Esophagus (tissue), 2 donors: Measurements from ENCODE around the gene SLC25A25. TPM values are rescaled to one million over a fixed set of nuclear protein-coding genes. Genes with fewer than 3 reads are reported as not detected.
A peak's percentile ranks its signal among the peaks of the same experiment; 100 is the strongest.

Source experiments
- H3K27ac ChIP-seq, 2 donors: one replicate each; pipeline ENCODE4 v1.5.1; 2013; ENCODE audit warnings: low read depth in 2 of 2, mild to moderate bottlenecking in 2 of 2, inconsistent platforms in 1 of 2, low read length in 1 of 2, moderate library complexity in 1 of 2
- H3K27me3 ChIP-seq, 2 donors: one replicate each; pipeline ENCODE4 v1.6.1; 2013; ENCODE audit warnings: low read length in 2 of 2, control low read depth in 1 of 2, mild to moderate bottlenecking in 1 of 2; ENCODE audit not compliant: insufficient read depth in 2 of 2, control insufficient read depth in 1 of 2
- H3K36me3 ChIP-seq, 2 donors: one replicate each; pipeline ENCODE4 v1.6.1; 2013; ENCODE audit warnings: low read length in 1 of 2; ENCODE audit not compliant: control insufficient read depth in 2 of 2, insufficient read depth in 2 of 2
- H3K4me1 ChIP-seq, 2 donors: one replicate each; pipeline ENCODE4 v1.6.1; 2013; ENCODE audit warnings: low read length in 1 of 2; ENCODE audit not compliant: control insufficient read depth in 2 of 2, insufficient read depth in 2 of 2
- H3K4me3 ChIP-seq, 2 donors: one replicate each; pipeline ENCODE4 v1.5.1; 2013; ENCODE audit warnings: low read length in 2 of 2, mild to moderate bottlenecking in 2 of 2, low read depth in 1 of 2, moderate library complexity in 1 of 2
- H3K9me3 ChIP-seq, 2 donors: one replicate each; pipeline ENCODE4 v1.6.1; 2013; ENCODE audit warnings: mild to moderate bottlenecking in 2 of 2, low read depth in 1 of 2, low read length in 1 of 2, moderate library complexity in 1 of 2; ENCODE audit not compliant: control insufficient read depth in 2 of 2, insufficient read depth in 1 of 2
- WGBS, 2 donors: extraction: QIAGEN DNeasy Blood & Tissue Kit; methylation state at CpG; one replicate each; pipeline ENCODE4 v1.1.7; 2013; 5-methylcytosine and 5-hydroxymethylcytosine counted together
- polyA plus RNA-seq, 2 donors: library from polyadenylated mRNA; stranded (reverse); fragments of 200-250 nt; gene quantifications; one replicate each; pipeline ENCODE4 v1.2.3, GENCODE V29; 2013
- donor health status: healthy with polysubstance abuse.
- donor health status: Bipolar disorder and iron deficiency.

Gene SLC25A25
- polyA plus RNA-seq, 2 donors: 9.6 to 10.0 TPM

DNA sequence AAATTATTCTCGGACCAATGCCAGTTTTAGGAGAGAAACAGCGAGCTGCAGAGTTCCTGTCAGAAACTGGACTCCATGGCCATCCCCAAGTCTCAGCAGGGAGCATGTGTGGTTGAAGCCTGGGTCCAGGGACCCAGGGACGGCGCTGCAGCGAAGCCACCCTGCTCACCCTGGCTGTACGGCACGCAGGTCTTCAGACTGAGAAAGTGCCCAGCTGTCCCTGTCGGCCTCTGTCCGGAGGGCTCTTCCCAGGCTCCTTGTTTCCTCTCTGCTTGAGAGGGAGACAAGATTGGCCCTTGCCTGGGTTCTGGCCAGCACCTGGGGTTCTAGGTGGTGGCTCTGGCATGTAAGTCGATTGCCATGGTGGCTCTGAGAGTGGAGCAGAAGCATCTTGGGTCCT, 32.5 kb downstream of the SLC25A25 start:
- no peaks in the 10 kb centered on the region for H3K27me3 ChIP-seq
- peaks cover 11 to 23% of the 10 kb centered on the region in 2 donors for H3K4me1 ChIP-seq
- peak overlapping the region in 1 of 2 donors; percentile 61 for H3K4me3 ChIP-seq
- 64 to 82% methylated on average over 10 of the region's 10 CpGs for WGBS, 2 donors
- H3K36me3 ChIP-seq: peaks cover 25 to 39% of the 10 kb centered on the region in 2 donors
- no peaks in the 10 kb centered on the region for H3K9me3 ChIP-seq
- H3K27ac ChIP-seq: peak overlapping the region; percentile 89 to 99

DNA sequence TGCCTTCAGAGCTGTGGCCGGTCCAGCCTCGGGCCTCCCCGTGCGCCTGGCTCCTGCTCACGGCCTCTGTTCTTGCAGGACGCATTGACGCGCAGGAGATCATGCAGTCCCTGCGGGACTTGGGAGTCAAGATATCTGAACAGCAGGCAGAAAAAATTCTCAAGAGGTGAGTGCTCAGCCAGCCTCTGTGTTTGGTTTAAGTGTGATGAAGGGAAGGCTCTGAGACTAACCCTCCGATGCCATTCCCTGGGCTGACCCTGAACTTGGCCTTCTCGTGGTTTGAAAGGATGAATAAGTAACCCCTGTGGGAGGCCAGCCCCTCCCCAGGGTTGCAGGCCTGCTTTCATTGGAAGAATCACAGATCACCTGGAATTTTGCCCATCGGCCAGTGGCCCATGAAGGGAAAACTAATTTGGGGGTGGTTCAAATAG, 33.2 kb downstream of the SLC25A25 start:
- 85 to 88% methylated on average over 12 of the region's 12 CpGs for WGBS, 2 donors
- no peak overlapping the region for H3K27ac ChIP-seq

DNA sequence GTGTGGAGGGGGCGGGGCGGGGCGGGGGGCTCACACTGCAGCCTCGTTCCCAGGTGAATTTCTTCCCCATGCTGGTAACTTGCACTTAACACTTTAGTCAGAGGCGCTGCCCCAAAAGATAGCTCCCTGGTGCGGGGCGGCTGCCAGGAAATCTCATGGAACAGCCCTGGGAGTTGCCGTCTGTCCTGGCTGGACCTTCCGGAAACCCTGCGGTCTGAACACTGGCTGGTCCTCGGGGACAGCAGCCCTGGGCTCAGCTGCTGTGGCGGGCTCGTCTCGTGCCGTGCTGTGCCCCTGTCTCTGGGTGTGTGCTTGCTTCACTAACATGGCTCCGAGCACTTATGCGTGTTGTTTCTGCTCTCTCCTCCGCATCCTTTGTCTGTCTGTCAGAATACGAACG, 33.7 kb downstream of the SLC25A25 start:
- no peak overlapping the region for H3K27ac ChIP-seq
- H3K4me3 ChIP-seq: no peak overlapping the region
- peaks cover 11 to 23% of the 10 kb centered on the region in 2 donors for H3K4me1 ChIP-seq
- H3K27me3 ChIP-seq: no peaks in the 10 kb centered on the region
- 85 to 88% methylated on average over 20 of the region's 20 CpGs for WGBS, 2 donors
- H3K36me3 ChIP-seq: peaks cover 30 to 49% of the 10 kb centered on the region in 2 donors
- no peaks in the 10 kb centered on the region for H3K9me3 ChIP-seq

More for the DNA sequence above, 33.2 kb downstream of the SLC25A25 start:
- peaks cover 11 to 23% of the 10 kb centered on the region in 2 donors for H3K4me1 ChIP-seq
- no peaks in the 10 kb centered on the region for H3K27me3 ChIP-seq
- peaks cover 28 to 45% of the 10 kb centered on the region in 2 donors for H3K36me3 ChIP-seq
- H3K4me3 ChIP-seq: no peak overlapping the region
- no peaks in the 10 kb centered on the region for H3K9me3 ChIP-seq

DNA sequence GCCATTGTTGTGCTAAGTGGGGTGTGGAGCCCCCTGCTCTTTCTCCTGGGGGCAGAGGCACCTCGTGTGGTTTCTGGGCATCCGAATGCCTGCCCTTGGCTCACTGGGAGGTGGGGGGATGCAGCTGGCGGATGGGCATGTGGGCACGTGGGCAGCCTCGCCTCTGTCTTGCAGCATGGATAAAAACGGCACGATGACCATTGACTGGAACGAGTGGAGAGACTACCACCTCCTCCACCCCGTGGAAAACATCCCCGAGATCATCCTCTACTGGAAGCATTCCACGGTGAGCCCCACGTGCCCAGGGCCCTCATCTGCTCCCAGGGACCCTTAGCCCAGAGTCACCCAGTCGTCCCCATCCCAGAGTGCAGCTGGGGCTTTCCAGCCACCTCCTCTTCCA, 34.2 kb downstream of the SLC25A25 start:
- no peaks in the 10 kb centered on the region for H3K9me3 ChIP-seq
- no peak overlapping the region for H3K27ac ChIP-seq
- H3K4me3 ChIP-seq: no peak overlapping the region
- no peaks in the 10 kb centered on the region for H3K27me3 ChIP-seq
- H3K36me3 ChIP-seq: peaks cover 33 to 54% of the 10 kb centered on the region in 2 donors
- WGBS, 2 donors: 86 to 89% methylated on average over 13 of the region's 13 CpGs
- H3K4me1 ChIP-seq: peaks cover 11 to 23% of the 10 kb centered on the region in 2 donors

DNA sequence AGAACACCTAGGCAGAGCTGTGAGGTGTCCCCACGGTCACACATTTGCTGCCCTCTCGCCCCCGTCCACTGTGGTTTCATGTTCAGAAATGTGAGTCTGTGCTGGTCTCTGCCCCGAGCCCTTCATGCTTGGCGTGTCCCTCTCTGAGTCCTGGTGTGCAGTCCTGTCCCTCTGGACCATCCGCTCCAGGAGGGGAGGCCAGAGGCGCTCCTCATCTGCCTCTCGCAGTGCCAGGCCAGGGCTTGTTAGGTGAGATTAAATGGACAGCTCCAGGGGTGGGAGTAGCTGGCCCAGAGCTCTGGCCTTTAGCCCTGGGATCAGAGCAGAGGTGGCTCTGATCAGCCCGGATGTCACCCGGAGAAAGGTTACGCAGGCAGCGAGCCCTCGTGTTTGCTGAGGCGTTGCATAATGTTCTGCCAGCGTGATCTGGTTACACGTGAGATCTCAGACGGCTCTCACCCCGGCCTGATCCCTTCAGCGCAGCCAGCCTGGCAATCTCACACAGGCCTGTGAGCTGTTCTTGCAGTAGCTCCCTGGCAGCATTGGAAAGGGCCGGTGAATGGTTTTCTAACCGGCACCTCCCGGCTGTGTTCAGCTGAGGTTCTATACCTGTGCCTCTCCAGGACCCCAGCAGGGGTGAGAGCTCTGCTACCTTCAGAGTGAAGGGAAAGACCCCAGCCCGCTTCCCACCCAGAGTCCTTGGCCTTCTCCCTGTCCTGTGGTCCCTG, 35.0 kb downstream of the SLC25A25 start:
- Histone ChIP-seq H3K4me3 (no peak overlapping the region), H3K27me3 (no peaks in the 10 kb centered on the region), H3K4me1 (peaks cover 8 to 19% of the 10 kb centered on the region in 2 donors), H3K27ac (no peak overlapping the region), H3K36me3 (peaks cover 37 to 62% of the 10 kb centered on the region in 2 donors), H3K9me3 (no peaks in the 10 kb centered on the region)
- WGBS, 2 donors: 80 to 88% methylated on average over 23 of the region's 23 CpGs

GRCh38 chr9:128103589-128103962, 35.5 kb downstream of the SLC25A25 start:
- Histone ChIP-seq H3K27ac (no peak overlapping the region), H3K9me3 (no peaks in the 10 kb centered on the region), H3K27me3 (no peaks in the 10 kb centered on the region), H3K4me3 (no peak overlapping the region), H3K36me3 (peaks cover 37 to 64% of the 10 kb centered on the region in 2 donors), H3K4me1 (peaks cover 8 to 19% of the 10 kb centered on the region in 2 donors)
- WGBS, 2 donors: 65% methylated on average over 8 of the region's 8 CpGs

- H3K27ac ChIP-seq: peak overlapping the region in 1 of 2 donors; percentile 13
- 57 to 62% methylated on average over 6 of the region's 6 CpGs for WGBS, 2 donors
- H3K36me3 ChIP-seq: peaks cover 37 to 64% of the 10 kb centered on the region in 2 donors
- no peak overlapping the region for H3K4me3 ChIP-seq
- H3K27me3 ChIP-seq: no peaks in the 10 kb centered on the region
- H3K9me3 ChIP-seq: no peaks in the 10 kb centered on the region
- peaks cover 9 to 18% of the 10 kb centered on the region in 2 donors for H3K4me1 ChIP-seq
Measured at GRCh38 chr9:128104171-128104618, 36.2 kb downstream of the SLC25A25 start.

GRCh38 chr9:128105538-128106175, 37.6 kb downstream of the SLC25A25 start:
- 86 to 90% methylated on average over 21 of the region's 21 CpGs for WGBS, 2 donors
- Histone ChIP-seq H3K27me3 (no peaks in the 10 kb centered on the region), H3K9me3 (no peaks in the 10 kb centered on the region), H3K4me1 (peaks cover 4 to 6% of the 10 kb centered on the region in 2 donors), H3K4me3 (no peak overlapping the region), H3K36me3 (peaks cover 37 to 63% of the 10 kb centered on the region in 2 donors), H3K27ac (no peak overlapping the region)

- Histone ChIP-seq H3K27me3 (no peaks in the 10 kb centered on the region), H3K9me3 (no peaks in the 10 kb centered on the region), H3K27ac (no peak overlapping the region), H3K36me3 (peaks cover 37 to 60% of the 10 kb centered on the region in 2 donors), H3K4me1 (peaks cover 3 to 4% of the 10 kb centered on the region in 2 donors), H3K4me3 (no peak overlapping the region)
- WGBS, 2 donors: 91% methylated on average over 22 to 23 of the region's 23 CpGs
Measured at GRCh38 chr9:128106181-128106939, 38.3 kb downstream of the SLC25A25 start.
